Esophagus muscularis mucosa (tissue), 3 donors: ENCODE data around the gene PRRC2C.

Experiments used
- CTCF ChIP-seq, 3 experiments: fragments of 200-600 bp in 2 of 3; fragments of 450-650 bp in 1 of 3; sonication (generic) in 2 of 3; IDR thresholded peaks; one replicate each; pipeline ENCODE4 v1.5.1; 2017 to 2019; ENCODE audit warnings: antibody characterized with exemption in 3 of 3, mild to moderate bottlenecking in 2 of 3, moderate library complexity in 1 of 3
- EP300 ChIP-seq: sonication (generic); formaldehyde crosslinking; IDR thresholded peaks from one replicate; pipeline ENCODE4 v1.6.1; 2017; ENCODE audit warnings: antibody characterized with exemption

- TF ChIP-seq CTCF (IDR thresholded peaks at IDR 0.05) (no peak), EP300 (no peak)
Measured at GRCh38 chr1:171636141-171636540, 150.8 kb downstream of the PRRC2C start.
